ENCODE results near the gene LZTR1.
"Not testable (repeated sequence)": the region's sequence is repeated elsewhere in the genome, so short reads cannot be mapped to it uniquely, and the experiment has no call there.

Gene LZTR1

GRCh38 chr22:20965888-20966855, 15.9 kb upstream of the LZTR1 start:
- no peak for DNase-seq (ENCODE audit: low read depth, low spot score)

GRCh38 chr22:20966883-20967696, 15.0 kb upstream of the LZTR1 start, which contains the start of gene AIFM3:
Gene AIFM3 (plus strand): TSS chr22:20967255. CDS start chr22:20967945, 690 bp downstream.
- no peak for DNase-seq (ENCODE audit: low read depth, low spot score)

GRCh38 chr22:20967697-20968211, 14.3 kb upstream of the LZTR1 start:
- no peak for DNase-seq (ENCODE audit: low read depth, low spot score)

DNA sequence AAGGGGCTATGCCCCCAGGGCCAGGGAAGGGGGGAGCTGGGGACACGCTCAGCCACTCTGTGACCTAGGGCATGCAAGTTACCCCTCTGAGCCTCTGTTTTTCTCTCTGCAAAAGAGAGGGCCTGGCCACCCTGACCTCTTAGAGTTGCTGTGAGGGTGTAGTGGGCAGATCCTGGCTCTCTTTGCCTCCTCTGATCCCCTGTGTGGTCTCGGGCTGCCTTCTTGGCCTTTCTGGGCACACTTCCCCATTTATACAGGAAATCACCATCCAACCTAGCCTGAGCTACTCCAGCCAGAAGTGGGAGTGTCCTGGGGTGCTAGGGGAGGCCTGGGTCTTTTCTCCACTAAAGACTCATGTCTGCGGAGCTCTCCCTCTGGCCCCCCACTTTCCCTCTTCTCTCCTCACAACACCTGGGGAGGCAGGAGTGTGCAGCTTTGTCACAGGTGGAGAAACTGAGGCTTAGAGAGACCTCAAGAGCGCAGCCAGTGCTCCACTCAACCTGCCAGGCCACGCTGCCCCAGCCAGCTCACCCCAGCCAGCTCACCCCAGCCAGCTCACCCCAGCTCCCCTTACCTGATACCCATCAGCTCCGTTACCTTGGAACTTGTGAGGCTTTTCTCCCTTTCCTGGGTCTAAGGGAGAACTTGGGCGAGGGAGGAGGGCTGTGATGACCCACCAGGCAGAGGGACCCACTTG, 13.7 kb upstream of the LZTR1 start:
- DNase-seq (ENCODE audit: low read depth, low spot score), result no peak

DNA sequence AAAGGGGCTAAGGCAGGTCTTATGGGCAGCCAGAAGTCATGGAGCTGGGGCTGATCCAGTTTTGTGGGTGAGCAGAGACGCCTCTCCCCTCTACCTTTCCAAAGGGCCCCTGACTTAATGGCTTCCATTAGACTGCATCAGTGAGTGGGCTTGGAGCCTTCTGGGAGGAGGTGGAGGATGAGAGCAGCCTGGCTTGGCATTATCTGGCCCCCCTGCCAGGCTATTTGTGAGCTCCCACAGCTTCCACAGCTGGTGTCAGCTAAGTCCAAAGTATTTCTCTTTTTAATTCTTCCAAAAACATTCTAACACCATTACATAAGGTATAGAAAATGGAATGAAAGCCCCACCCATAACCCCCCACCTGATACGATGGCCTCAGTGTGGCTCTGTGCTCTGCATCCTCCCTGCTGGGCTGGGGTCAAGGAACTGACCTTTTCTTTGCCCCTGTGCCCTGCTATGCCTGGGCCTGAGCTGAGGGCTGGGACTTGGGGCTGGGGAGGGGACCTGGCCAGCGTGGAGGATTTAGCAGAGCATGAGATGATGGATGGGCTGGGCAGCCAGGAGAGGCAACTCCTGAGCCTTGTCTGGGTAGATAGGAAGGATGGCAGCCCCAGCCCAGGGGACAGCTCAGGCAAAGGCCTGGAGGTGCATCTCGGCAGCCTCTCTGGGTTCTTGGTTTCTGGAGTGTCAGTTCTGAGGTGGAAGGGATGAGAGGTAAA, 11.0 kb upstream of the LZTR1 start:
- no peak for DNase-seq (ENCODE audit: low read depth, low spot score)

GRCh38 chr22:20972014-20972694, 9.9 kb upstream of the LZTR1 start:
- not testable (repeated sequence) for DNase-seq (ENCODE audit: low read depth, low spot score)

DNA sequence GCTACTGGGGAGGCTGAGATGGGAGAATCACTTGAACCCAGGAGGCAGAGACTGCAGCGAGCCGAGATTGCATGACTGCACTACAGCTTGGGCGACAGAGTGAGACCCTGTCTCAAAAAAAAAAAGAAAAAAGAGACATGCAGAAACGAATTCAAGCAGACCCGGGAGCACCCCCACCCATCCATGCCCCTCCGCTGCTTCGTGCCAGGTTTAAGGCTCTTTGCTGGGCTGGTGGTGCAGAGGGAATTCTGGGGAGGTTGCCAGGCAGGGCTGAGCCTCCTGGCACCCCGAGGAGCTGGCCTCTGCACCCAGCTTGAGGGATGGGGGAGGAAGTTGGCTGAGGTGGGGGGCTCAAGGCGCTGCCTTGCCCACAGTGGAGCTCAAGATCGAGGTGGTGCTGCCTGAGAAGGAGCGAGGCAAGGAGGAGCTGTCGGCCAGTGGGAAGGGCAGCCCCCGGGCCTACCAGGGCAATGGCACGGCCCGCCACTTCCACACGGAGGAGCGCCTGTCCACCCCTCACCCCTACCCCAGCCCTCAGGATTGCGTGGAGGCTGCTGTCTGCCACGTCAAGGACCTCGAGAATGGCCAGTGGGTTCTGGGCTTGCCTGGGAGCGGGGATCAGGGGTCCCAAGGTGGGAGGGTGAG, 9.0 kb upstream of the LZTR1 start:
- no peak for DNase-seq (ENCODE audit: low read depth, low spot score)

GRCh38 chr22:20973634-20974286, 8.3 kb upstream of the LZTR1 start:
- DNase-seq (ENCODE audit: low read depth, low spot score), result no peak

DNA sequence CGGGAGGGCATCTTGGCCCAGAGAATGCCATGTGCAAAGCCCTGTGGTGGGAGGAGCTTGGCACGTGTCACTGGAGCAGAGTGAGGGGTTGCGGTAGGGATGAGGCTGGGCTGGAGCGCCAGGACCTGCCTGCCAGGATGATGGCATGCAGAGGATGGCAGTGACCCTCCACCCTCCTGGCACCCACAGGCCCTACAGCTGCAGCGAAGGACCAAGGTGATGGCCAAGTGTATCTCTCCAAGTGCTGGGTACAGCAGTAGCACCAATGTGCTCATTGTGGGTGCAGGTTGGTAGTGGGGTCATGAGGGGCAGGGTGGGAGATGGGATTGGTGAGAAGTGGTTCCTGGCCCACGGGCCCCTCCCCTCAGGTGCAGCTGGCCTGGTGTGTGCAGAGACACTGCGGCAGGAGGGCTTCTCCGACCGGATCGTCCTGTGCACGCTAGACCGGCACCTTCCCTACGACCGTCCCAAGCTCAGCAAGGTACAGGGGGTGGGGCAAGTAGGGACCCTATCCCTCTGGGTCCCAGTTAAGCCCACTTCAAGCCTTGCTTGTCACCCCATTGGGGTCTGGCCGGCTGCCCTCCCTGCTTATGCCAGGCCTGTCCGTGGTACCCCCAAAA, 7.7 kb upstream of the LZTR1 start:
- DNase-seq (ENCODE audit: low read depth, low spot score), result no peak

GRCh38 chr22:20975541-20976290, 6.4 kb upstream of the LZTR1 start:
- DNase-seq (ENCODE audit: low read depth, low spot score), result no peak

DNA sequence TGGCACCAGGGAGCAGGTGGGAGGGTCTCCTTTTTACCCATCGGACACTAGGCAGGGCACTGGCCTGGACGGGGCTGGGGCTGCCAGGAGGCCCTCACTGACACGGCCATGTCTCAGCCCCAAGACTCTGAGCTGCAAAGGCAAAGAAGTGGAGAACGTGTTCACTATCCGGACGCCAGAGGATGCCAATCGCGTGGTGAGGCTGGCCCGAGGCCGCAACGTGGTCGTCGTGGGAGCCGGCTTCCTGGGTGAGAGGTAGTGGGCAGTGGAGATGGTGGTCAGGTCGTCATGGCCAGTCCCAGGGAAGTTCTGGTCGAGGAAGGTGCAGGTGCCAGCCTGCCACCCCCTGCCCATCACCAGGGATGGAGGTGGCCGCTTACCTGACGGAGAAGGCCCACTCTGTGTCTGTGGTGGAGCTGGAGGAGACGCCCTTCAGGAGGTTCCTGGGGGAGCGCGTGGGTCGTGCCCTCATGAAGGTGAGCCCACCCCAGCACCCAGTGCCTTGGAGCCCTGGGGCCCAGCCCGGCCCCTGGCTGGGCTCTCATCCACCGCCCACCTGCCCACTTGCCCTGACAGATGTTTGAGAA, 5.7 kb upstream of the LZTR1 start:
- DNase-seq (ENCODE audit: low read depth, low spot score), result no peak

GRCh38 chr22:20977019-20977418, 5.1 kb upstream of the LZTR1 start:
- DNase-seq (ENCODE audit: low read depth, low spot score), result no peak

- no peak for DNase-seq (ENCODE audit: low read depth, low spot score)
Measured at GRCh38 chr22:20977516-20978170, 4.5 kb upstream of the LZTR1 start.

- no peak for DNase-seq (ENCODE audit: low read depth, low spot score)
Measured at GRCh38 chr22:20978419-20978818, 3.7 kb upstream of the LZTR1 start.

DNA sequence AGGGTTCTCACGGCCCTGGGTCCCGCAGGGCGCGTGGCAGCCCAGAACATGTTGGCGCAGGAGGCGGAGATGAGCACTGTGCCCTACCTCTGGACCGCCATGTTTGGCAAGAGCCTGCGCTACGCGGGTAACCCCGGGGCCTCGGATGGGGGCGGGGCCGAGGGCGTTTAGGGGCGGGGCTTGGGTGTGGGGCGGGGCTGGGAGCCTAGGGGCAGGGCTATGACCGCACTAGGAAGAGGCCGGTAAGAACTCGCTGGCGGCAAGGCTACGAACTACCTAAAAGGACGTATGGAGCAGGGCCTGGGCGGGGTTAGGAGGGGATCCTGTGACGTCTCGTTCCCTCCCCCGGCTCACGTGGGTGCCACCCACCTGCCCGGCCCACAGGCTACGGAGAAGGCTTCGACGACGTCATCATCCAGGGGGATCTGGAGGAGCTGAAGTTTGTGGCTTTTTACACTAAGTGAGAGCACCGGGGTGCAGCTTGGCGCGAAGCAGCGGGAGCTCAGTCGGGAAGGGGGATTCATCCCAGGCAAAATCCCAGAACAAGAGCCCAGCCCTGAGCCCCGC, 2.8 kb upstream of the LZTR1 start:
- no peak for DNase-seq (ENCODE audit: low read depth, low spot score)

- DNase-seq (ENCODE audit: low read depth, low spot score), result no peak
Measured at GRCh38 chr22:20979940-20980453, 2.1 kb upstream of the LZTR1 start.

DNA sequence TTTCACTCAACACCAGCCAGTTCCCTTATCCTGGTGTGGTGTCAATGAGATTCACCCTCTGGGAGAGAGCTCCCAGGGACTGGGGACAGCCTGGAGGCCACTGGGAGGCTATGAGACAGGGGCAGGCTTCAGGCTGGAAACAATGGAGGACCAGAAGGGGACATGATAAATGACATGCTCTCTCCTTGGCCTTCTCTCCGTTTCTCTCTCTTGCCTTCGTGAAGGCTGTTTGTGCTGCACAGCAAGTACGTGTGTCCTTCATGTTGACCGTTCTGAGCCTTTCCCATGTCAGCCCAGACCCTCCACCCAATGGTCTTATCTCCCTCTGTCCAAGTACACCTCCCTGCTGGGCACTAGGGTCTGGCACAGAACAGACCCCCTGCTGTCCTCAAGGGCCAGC, 1.6 kb upstream of the LZTR1 start:
- no peak for DNase-seq (ENCODE audit: low read depth, low spot score)

All from smooth muscle cell of the brain vasculature (primary cell).